Fibroblast of skin of back (primary cell): ENCODE results near the gene SQSTM1.

Experiments used
- DNase-seq: peaks from one replicate; pipeline ENCODE4 v3.0.0-alpha.2; 2013

Gene SQSTM1

GRCh38 chr5:179874536-179875292 lies 54.0 kb downstream of the SQSTM1 start:
- DNase-seq, result no peak

- no peak for DNase-seq
Measured at GRCh38 chr5:179875741-179876609, 55.3 kb downstream of the SQSTM1 start.

DNA sequence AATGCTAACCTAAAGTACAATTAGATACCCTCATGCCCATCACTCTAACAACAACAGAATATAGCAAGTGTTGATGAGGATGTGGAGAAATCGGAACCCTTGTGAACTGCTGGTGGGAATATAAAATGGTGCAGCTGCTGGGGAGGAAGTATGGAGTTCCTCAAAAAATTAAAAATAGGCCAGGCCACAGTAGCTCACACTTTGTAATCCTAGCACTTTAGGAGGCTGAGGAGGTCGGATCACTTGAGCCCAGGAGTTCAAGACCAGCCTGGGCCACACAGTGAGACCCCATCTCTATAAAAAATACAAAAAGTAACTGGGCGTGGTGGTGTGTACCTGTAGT lies 55.9 kb downstream of the SQSTM1 start:
- no peak for DNase-seq

GRCh38 chr5:179878222-179879002 lies 57.7 kb downstream of the SQSTM1 start:
- DNase-seq, result peak; percentile 21

GRCh38 chr5:179879003-179879689 lies 58.4 kb downstream of the SQSTM1 start:
- no peak for DNase-seq

DNA sequence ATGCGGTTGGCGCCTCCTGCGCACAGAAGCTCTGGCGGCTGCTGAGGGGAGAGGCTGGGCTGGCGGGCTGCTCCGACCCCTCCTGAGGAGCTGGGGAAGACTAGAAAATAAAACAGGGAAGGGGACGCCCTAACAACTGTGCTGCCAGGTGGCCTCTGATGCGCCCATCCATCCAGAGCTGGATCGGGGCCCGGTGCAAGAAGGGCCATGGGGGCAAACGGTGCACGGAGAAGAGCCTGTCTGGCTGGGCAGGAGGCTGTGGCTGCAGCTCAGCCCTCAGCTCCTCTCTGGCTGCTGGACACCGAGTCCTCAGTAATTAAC lies 58.9 kb downstream of the SQSTM1 start:
- DNase-seq, result no peak

GRCh38 chr5:179880066-179880650 lies 59.5 kb downstream of the SQSTM1 start:
- no peak for DNase-seq

DNA sequence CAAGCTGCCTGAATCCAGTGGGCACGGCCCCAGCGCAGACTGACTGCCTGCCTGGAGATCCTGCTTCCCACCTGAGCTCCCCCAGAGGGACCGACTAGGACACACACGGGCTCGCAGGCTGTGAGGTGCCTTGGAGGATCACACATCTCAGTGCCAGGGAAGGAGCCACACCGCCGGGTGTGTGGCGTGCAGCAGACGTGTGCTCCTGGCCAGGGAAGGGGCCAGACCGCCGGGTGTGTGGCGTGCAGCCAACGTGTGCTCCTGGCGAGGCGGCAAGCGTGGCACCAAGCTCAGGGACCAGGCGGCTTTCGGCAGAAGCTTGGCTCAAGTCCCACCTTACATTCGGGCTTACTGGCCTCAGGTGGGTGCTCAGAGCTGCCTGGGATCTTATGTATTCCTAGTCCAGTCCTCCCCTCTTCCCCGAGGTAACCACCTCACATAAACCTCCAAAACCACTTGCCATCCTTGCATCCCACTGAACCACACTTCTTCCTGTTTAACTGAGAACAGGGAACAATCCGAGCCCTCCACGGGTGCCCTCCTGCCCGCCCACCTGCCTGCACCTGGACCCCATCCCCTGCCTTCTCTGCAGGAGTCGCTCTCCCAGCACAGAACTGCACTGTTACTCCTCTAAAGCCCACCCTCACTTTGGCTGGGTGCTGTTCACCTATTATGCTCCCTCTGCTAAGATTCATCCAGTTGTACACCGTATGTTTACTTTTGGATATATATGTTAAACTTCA lies 60.3 kb downstream of the SQSTM1 start:
- no peak for DNase-seq

DNA sequence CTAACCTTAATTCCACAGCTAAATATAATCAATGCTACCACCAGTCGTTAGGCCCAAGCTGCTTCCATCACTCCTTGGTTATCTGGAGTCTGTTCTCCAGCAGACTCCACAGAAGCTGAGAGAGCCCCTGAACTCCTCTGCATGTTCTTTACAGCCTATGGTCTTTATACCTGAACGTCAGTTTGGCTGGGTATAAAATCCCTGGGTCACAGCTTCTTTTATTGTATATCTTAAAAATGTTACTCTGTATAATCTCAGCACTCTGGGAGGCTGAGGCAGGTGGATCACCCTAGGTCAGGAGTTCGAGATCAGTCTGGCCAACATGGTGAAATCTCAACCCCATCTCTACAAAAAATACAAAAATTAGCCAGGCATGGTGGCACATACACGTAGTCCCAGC lies 61.6 kb downstream of the SQSTM1 start:
- DNase-seq, result no peak

- DNase-seq, result no peak
Measured at GRCh38 chr5:179883163-179883562, 62.5 kb downstream of the SQSTM1 start.

- no peak for DNase-seq
Measured at GRCh38 chr5:179885491-179886090, 64.9 kb downstream of the SQSTM1 start.

- DNase-seq, result no peak
Measured at GRCh38 chr5:179886190-179886911, 65.6 kb downstream of the SQSTM1 start.

- no peak for DNase-seq
Measured at GRCh38 chr5:179887095-179887494, 66.4 kb downstream of the SQSTM1 start.
